Keratinocyte (primary cell): ENCODE measurements around the gene BOLA2. TPM values are rescaled to one million over a fixed set of nuclear protein-coding genes. Genes with fewer than 3 reads are reported as not detected.
"Not testable (repeated sequence)": the region's sequence is repeated elsewhere in the genome, so short reads cannot be mapped to it uniquely, and the experiment has no call there.

Source experiments
- DNase-seq: peaks from one replicate; pipeline ENCODE4 v3.0.0-alpha.2; 2011; ENCODE audit warnings: low read depth, missing footprints, low spot score
- FAIRE-seq: peaks from 2 replicates; lab custom pipeline; 2011; peaks lifted over from hg19 to GRCh38; lab: Jason Lieb, UNC
- H2AFZ ChIP-seq: 2 replicates; pipeline ENCODE4 v1.6.0; 2012; ENCODE audit warnings: low read length, control low read depth, inconsistent platforms; ENCODE audit not compliant: control insufficient read depth
- H3K27ac ChIP-seq: 2 replicates; pipeline ENCODE4 v1.5.1; 2011; ENCODE audit warnings: low read length; ENCODE audit not compliant: control insufficient read depth, insufficient read depth
- H3K27me3 ChIP-seq: 3 replicates; pipeline ENCODE4 v1.6.0; 2011; ENCODE audit warnings: low read length; ENCODE audit not compliant: control insufficient read depth, insufficient read depth; ENCODE audit errors: extremely low read depth
- H3K36me3 ChIP-seq, 2 experiments: 2 replicates in 1 of 2; 3 replicates in 1 of 2; pipeline ENCODE4 v1.5.1; 2011; ENCODE audit warnings: low read length in 2 of 2, mild to moderate bottlenecking in 1 of 2; ENCODE audit not compliant: control insufficient read depth in 2 of 2, insufficient read depth in 2 of 2; ENCODE audit errors: extremely low read depth in 1 of 2
- H3K4me1 ChIP-seq: 3 replicates; pipeline ENCODE4 v1.5.1; 2011; ENCODE audit warnings: low read length; ENCODE audit not compliant: control insufficient read depth, insufficient read depth; ENCODE audit errors: extremely low read depth
- H3K4me2 ChIP-seq: 3 replicates; pipeline ENCODE4 v1.6.0; 2011; ENCODE audit warnings: low read depth, low read length; ENCODE audit not compliant: control insufficient read depth, insufficient read depth; ENCODE audit errors: extremely low read depth
- H3K4me3 ChIP-seq, 3 experiments: fragments of 200-600 bp in 1 of 3; sonication (generic) in 1 of 3; 2 replicates in 2 of 3; 3 replicates in 1 of 3; pipeline ENCODE4 v1.5.1; 2011 to 2016; ENCODE audit warnings: low read length in 3 of 3, mild to moderate bottlenecking in 3 of 3, control low read depth in 2 of 3, inconsistent platforms in 1 of 3, low read depth in 1 of 3, mixed read lengths in 1 of 3, mixed run types in 1 of 3, moderate library complexity in 1 of 3; ENCODE audit not compliant: control insufficient read depth in 2 of 3, insufficient read depth in 2 of 3; ENCODE audit errors: extremely low read depth in 1 of 3
- H3K79me2 ChIP-seq: 2 replicates; pipeline ENCODE4 v1.6.0; 2012; ENCODE audit warnings: low read length; ENCODE audit not compliant: control insufficient read depth, insufficient read depth
- H3K9ac ChIP-seq: 3 replicates; pipeline ENCODE4 v1.6.0; 2011; ENCODE audit warnings: low read length; ENCODE audit not compliant: control insufficient read depth, insufficient read depth; ENCODE audit errors: extremely low read depth
- H3K9me1 ChIP-seq: 3 replicates; pipeline ENCODE4 v1.6.0; 2011; ENCODE audit warnings: low read length; ENCODE audit not compliant: control insufficient read depth, insufficient read depth; ENCODE audit errors: extremely low read depth
- H3K9me3 ChIP-seq: 2 replicates; pipeline ENCODE4 v1.5.1; 2012; ENCODE audit warnings: low read depth, low read length; ENCODE audit not compliant: control insufficient read depth
- H4K20me1 ChIP-seq: 3 replicates; pipeline ENCODE4 v1.6.0; 2011; ENCODE audit warnings: low read length; ENCODE audit not compliant: control insufficient read depth, insufficient read depth; ENCODE audit errors: extremely low read depth
- dilution Hi-C: fragments of 300-500 bp; cut with MboI; formaldehyde crosslinking; loops from one replicate; pipeline ENCODE4 v1.7.0; 2020; ENCODE audit warnings: low sequenced_read_pairs; ENCODE audit not compliant: extremely low pct_ligation_motif_present
- polyA plus RNA-seq, 5 experiments: library from polyadenylated mRNA; depleted of rRNA in 3 of 5; stranded (reverse) in 3 of 5; stranded (forward) in 1 of 5; unstranded in 1 of 5; fragments of >200 nt; gene quantifications; 1 replicate in 1 of 5; 2 replicates in 3 of 5; 3 replicates in 1 of 5; pipeline versions ENCODE4 v1.2.1 to v1.2.3, GENCODE V29; 2011 to 2012; ENCODE audit warnings: missing spikeins in 2 of 5, low read depth in 1 of 5, low replicate concordance in 1 of 5

The BOLA2 gene
- polyA plus RNA-seq, 1 donor (not counting 4 experiments of a cell fraction or from before 2014, with no cell fraction given), result 15.7 TPM

- H3K9me3 ChIP-seq, H3K79me2 ChIP-seq, H3K4me1 ChIP-seq, H3K9ac ChIP-seq, H3K36me3 ChIP-seq, dilution Hi-C loops, H3K4me3 ChIP-seq, H3K27ac ChIP-seq, H3K27me3 ChIP-seq, H3K9me1 ChIP-seq, H2AFZ ChIP-seq, H4K20me1 ChIP-seq, H3K4me2 ChIP-seq, FAIRE-seq, DNase-seq: not testable (repeated sequence)
Observed at GRCh38 chr16:29457660-29458059, 3.5 kb upstream of the BOLA2 start.

GRCh38 chr16:29454828-29455227, 677 bp upstream of the BOLA2 start:
- DNase-seq, H3K27me3 ChIP-seq, H3K9ac ChIP-seq, H3K9me3 ChIP-seq, H3K36me3 ChIP-seq, H3K79me2 ChIP-seq, H3K27ac ChIP-seq, H4K20me1 ChIP-seq, dilution Hi-C loops, H3K4me2 ChIP-seq, H3K9me1 ChIP-seq, H2AFZ ChIP-seq, H3K4me3 ChIP-seq, FAIRE-seq, H3K4me1 ChIP-seq: not testable (repeated sequence)

GRCh38 chr16:29453754-29454153, 397 bp downstream of the BOLA2 start:
- H4K20me1 ChIP-seq, H3K4me1 ChIP-seq, H3K27ac ChIP-seq, H3K9ac ChIP-seq, DNase-seq, H3K36me3 ChIP-seq, H3K4me3 ChIP-seq, H3K9me1 ChIP-seq, H3K4me2 ChIP-seq, H3K9me3 ChIP-seq, dilution Hi-C loops, H3K79me2 ChIP-seq, H3K27me3 ChIP-seq, H2AFZ ChIP-seq: not testable (repeated sequence)
- peak; percentile 17 for FAIRE-seq

GRCh38 chr16:29425390-29425789, 28.8 kb downstream of the BOLA2 start:
- H3K9ac ChIP-seq, DNase-seq, H4K20me1 ChIP-seq, H3K4me1 ChIP-seq, H3K27me3 ChIP-seq, dilution Hi-C loops, H3K79me2 ChIP-seq, H3K4me2 ChIP-seq, H3K9me3 ChIP-seq, H3K36me3 ChIP-seq, H3K9me1 ChIP-seq, H3K4me3 ChIP-seq, H2AFZ ChIP-seq, H3K27ac ChIP-seq, FAIRE-seq: not testable (repeated sequence)

GRCh38 chr16:29423587-29423986, 30.6 kb downstream of the BOLA2 start:
- H3K9me3 ChIP-seq, dilution Hi-C loops, FAIRE-seq, H4K20me1 ChIP-seq, DNase-seq, H3K4me2 ChIP-seq, H3K27me3 ChIP-seq, H3K27ac ChIP-seq, H3K4me1 ChIP-seq, H3K36me3 ChIP-seq, H3K79me2 ChIP-seq, H3K9me1 ChIP-seq, H3K4me3 ChIP-seq, H3K9ac ChIP-seq, H2AFZ ChIP-seq: not testable (repeated sequence)
